Panc1 (cell line): Measurements from ENCODE around the gene AKAP1.

Experiments
- CTCF ChIP-seq: fragments of 450-650 bp; IDR thresholded peaks from 2 replicates; pipeline ENCODE4 v1.5.1; 2017; ENCODE audit warnings: mild to moderate bottlenecking
- POLR2AphosphoS5 ChIP-seq: IDR thresholded peaks from 2 replicates; pipeline ENCODE4 v1.6.1; 2012; ENCODE audit warnings: mild to moderate bottlenecking, low read depth, low read length, moderate library complexity
- REST ChIP-seq, 2 experiments: IDR thresholded peaks; 2 replicates each; pipeline ENCODE4 v1.6.1; 2011 to 2012; ENCODE audit warnings: low read depth in 2 of 2, control low read depth in 1 of 2, low read length in 1 of 2, mild to moderate bottlenecking in 1 of 2, moderate library complexity in 1 of 2; ENCODE audit not compliant: insufficient read depth in 1 of 2
- SIN3A ChIP-seq: IDR thresholded peaks from 2 replicates; pipeline ENCODE4 v1.6.1; 2012; ENCODE audit warnings: low read depth, mild to moderate bottlenecking, low read length, moderate library complexity, borderline replicate concordance; ENCODE audit not compliant: insufficient read depth
- TCF7L2 ChIP-seq: IDR thresholded peaks from 2 replicates; pipeline ENCODE4 v1.6.1; 2011; ENCODE audit warnings: mild to moderate bottlenecking, low read depth, low read length, inconsistent platforms

GRCh38 chr17:57045868-57046704, 39.0 kb upstream of the AKAP1 start:
- TF ChIP-seq POLR2AphosphoS5 (no peak), CTCF (no peak), TCF7L2 (no peak), REST (IDR thresholded peaks at IDR 0.05; ENCODE audit: insufficient read depth in 1 of 2, low read depth in 2 of 2, low read length in 1 of 2) (no peak), SIN3A (no peak)
